Endothelial cell of umbilical vein (primary cell): Measurements from ENCODE around the gene IL6.

Source experiments
- EZH2 ChIP-seq: IDR thresholded peaks from 2 replicates; pipeline ENCODE4 v1.6.1; 2012; ENCODE audit warnings: borderline replicate concordance, low read depth, mild to moderate bottlenecking, moderate library complexity, low read length, inconsistent platforms; ENCODE audit not compliant: severe bottlenecking
- FOS ChIP-seq: IDR thresholded peaks from 2 replicates; pipeline ENCODE4 v1.6.1; 2011; ENCODE audit warnings: mild to moderate bottlenecking, low read length, moderate library complexity, borderline replicate concordance; ENCODE audit not compliant: insufficient read depth
- GATA2 ChIP-seq: IDR thresholded peaks from 2 replicates; pipeline ENCODE4 v1.7.0; 2011; ENCODE audit warnings: low read depth, mild to moderate bottlenecking, moderate library complexity, mixed read lengths, low read length; ENCODE audit not compliant: insufficient read length, insufficient read depth
- MYC ChIP-seq: IDR thresholded peaks from one replicate; pipeline ENCODE4 v1.6.1; 2011; ENCODE audit warnings: mild to moderate bottlenecking, low read depth, low read length
- POLR2A ChIP-seq: IDR thresholded peaks from 2 replicates; pipeline ENCODE4 v1.6.1; 2012; ENCODE audit warnings: low read depth, mild to moderate bottlenecking, control low read depth, low read length
- POLR2AphosphoS5 ChIP-seq: IDR thresholded peaks from 2 replicates; pipeline ENCODE4 v1.6.1; 2012; ENCODE audit warnings: low read depth, mild to moderate bottlenecking, control low read depth, low read length, moderate library complexity; ENCODE audit not compliant: insufficient read depth
- TF ChIP-seq, protein P1 (sequence below), 2 donors: IDR thresholded peaks; 1 replicate in 1 of 2; 2 replicates in 1 of 2; pipeline ENCODE4 v1.5.1; 2011; ENCODE audit warnings: low read length in 2 of 2, mild to moderate bottlenecking in 2 of 2, moderate library complexity in 2 of 2, control low read depth in 1 of 2, inconsistent platforms in 1 of 2, low read depth in 1 of 2; ENCODE audit not compliant: insufficient read depth in 1 of 2; ENCODE audit errors: extremely low read depth in 1 of 2
- TF ChIP-seq, protein P2 (sequence below): IDR thresholded peaks from 2 replicates; pipeline ENCODE4 v1.6.1; 2011; ENCODE audit not compliant: insufficient read depth, insufficient read length

DNA sequence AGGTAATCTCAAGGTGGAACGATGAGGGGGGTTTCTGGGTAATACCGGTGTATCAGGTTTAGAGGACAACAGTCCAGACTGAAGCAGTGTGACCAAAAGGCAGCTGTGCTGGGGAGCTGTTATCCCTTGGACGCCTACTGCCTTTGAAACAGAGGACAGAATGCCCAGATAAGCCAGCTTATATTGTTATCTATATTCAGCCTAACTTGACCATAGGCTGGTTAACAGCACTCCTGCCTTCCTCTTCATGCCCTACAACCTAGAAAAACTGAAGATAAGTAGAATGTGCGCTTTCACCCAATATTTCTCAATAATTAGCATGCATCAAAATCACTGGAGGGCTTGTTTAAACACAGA lies 44.9 kb downstream of the IL6 start:
- no peak for TF ChIP-seq POLR2A
- TF ChIP-seq, protein P1, sequence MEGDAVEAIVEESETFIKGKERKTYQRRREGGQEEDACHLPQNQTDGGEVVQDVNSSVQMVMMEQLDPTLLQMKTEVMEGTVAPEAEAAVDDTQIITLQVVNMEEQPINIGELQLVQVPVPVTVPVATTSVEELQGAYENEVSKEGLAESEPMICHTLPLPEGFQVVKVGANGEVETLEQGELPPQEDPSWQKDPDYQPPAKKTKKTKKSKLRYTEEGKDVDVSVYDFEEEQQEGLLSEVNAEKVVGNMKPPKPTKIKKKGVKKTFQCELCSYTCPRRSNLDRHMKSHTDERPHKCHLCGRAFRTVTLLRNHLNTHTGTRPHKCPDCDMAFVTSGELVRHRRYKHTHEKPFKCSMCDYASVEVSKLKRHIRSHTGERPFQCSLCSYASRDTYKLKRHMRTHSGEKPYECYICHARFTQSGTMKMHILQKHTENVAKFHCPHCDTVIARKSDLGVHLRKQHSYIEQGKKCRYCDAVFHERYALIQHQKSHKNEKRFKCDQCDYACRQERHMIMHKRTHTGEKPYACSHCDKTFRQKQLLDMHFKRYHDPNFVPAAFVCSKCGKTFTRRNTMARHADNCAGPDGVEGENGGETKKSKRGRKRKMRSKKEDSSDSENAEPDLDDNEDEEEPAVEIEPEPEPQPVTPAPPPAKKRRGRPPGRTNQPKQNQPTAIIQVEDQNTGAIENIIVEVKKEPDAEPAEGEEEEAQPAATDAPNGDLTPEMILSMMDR (IDR thresholded peaks at IDR 0.05; ENCODE audit: extremely low read depth in 1 of 2, insufficient read depth in 1 of 2, low read depth in 1 of 2, low read length in 2 of 2) = no peak
- TF ChIP-seq, protein P2, sequence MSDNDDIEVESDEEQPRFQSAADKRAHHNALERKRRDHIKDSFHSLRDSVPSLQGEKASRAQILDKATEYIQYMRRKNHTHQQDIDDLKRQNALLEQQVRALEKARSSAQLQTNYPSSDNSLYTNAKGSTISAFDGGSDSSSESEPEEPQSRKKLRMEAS = no peak
- TF ChIP-seq EZH2 = no peak
- TF ChIP-seq POLR2AphosphoS5 = no peak
- TF ChIP-seq FOS = no peak
- no peak for TF ChIP-seq MYC
- no peak for TF ChIP-seq GATA2
